Left ventricle myocardium inferior (tissue), 1 donor: ENCODE data around the gene OSBPL3. TPM values are rescaled to one million over a fixed set of nuclear protein-coding genes. Genes with fewer than 3 reads are reported as not detected.

Experiments
- DNase-seq: peaks from one replicate; pipeline ENCODE4 v3.0.0-alpha.2; 2020
- H3K27ac ChIP-seq: fragments of 200-600 bp; replicated peaks from 2 replicates; pipeline ENCODE4 v1.8.0; 2021
- H3K27me3 ChIP-seq: fragments of 200-600 bp; 2 replicates; pipeline ENCODE4 v1.8.0; 2021; ENCODE audit warnings: low read depth
- H3K36me3 ChIP-seq: fragments of 200-600 bp; 2 replicates; pipeline ENCODE4 v1.8.0; 2021
- H3K4me1 ChIP-seq: fragments of 200-600 bp; 2 replicates; pipeline ENCODE4 v1.8.0; 2021
- H3K4me3 ChIP-seq: fragments of 200-600 bp; 2 replicates; pipeline ENCODE4 v1.8.0; 2021; ENCODE audit warnings: mild to moderate bottlenecking, moderate library complexity
- H3K9me3 ChIP-seq: fragments of 200-600 bp; replicated peaks from 2 replicates; pipeline ENCODE4 v1.8.0; 2021
- CTCF ChIP-seq: fragments of 200-600 bp; IDR thresholded peaks from 2 replicates; pipeline ENCODE4 v1.8.0; 2021; ENCODE audit warnings: antibody characterized with exemption, mild to moderate bottlenecking, borderline replicate concordance
- intact Hi-C: fragments of 100-400 bp; cut with micrococcal nuclease; formaldehyde crosslinking; loops from one replicate; pipeline ENCODE4 v1.11.0; 2022
- total RNA-seq: library from RNA; stranded (reverse); fragmentation: NEBNext Ultra II Directional; extraction: Animal tissue kit (Norgen Biotek cat#: 25700); gene quantifications from one replicate; pipeline ENCODE4 v1.2.1, GENCODE V29; 2021
- donor health status: DM: no; HTN: yes; CAD: no; lungs with severe emphysema.

OSBPL3 gene
- total RNA-seq, 1 donor from 2014 or later = 4.3 TPM

DNA sequence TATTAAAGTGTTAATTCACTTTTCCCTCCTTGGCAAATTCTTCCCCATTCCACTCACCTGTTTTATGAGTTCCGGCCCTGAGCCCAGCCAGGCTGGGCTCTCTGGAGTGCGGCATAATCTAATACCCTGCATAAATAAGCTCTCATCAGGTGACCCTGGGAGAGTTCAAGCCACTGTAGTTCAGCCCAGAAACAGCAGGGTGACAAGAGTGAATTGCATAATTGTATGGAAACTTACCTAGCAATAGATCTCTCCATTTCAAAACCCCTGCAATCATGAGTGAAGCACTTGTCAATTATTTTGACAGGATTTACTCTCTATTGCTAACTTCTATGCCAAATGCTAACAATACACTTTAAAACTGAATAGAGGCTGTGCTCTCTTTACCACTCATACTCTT lies 94.7 kb downstream of the OSBPL3 start:
- H3K36me3 ChIP-seq = no peaks in the 10 kb centered on the region
- intact Hi-C loops = no loop called here
- DNase-seq = no peak
- H3K4me1 ChIP-seq = peaks cover 25% of the 10 kb centered on the region
- H3K27ac ChIP-seq = no peak overlapping the region
- no peak for TF ChIP-seq CTCF
- H3K4me3 ChIP-seq = no peak overlapping the region
- no peaks in the 10 kb centered on the region for H3K27me3 ChIP-seq
- no peaks in the 10 kb centered on the region for H3K9me3 ChIP-seq

DNA sequence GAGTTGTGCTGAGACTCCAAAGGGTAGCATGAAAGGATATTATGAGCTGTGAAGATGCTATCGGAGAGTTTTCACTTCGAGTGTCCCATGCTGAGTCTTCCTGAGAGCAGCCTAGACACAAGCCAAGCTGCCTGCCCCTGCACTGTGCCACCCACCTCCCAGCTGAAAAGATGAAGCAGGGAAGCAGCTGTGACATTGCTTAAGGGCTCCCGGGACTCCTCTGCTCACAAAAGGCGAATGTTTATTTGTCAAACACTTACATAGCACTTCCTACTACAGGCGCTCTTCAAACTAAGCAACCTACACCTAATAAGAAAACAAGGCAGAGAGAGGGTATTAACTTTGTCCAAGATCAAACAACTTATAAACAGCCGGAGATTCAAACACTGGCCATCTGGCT lies 95.6 kb downstream of the OSBPL3 start:
- Histone ChIP-seq H3K9me3 (no peaks in the 10 kb centered on the region), H3K27me3 (no peaks in the 10 kb centered on the region), H3K4me3 (no peak overlapping the region), H3K36me3 (no peaks in the 10 kb centered on the region), H3K4me1 (peaks cover 25% of the 10 kb centered on the region), H3K27ac (no peak overlapping the region)
- intact Hi-C loops = no loop called here
- DNase-seq = no peak
- no peak for TF ChIP-seq CTCF

- no peaks in the 10 kb centered on the region for H3K9me3 ChIP-seq
- intact Hi-C loops = no loop called here
- no peaks in the 10 kb centered on the region for H3K36me3 ChIP-seq
- peak overlapping the region; percentile 17 for H3K27ac ChIP-seq
- H3K4me1 ChIP-seq = peaks cover 25% of the 10 kb centered on the region
- no peak for DNase-seq
- no peak for TF ChIP-seq CTCF
- H3K4me3 ChIP-seq = no peak overlapping the region
- no peaks in the 10 kb centered on the region for H3K27me3 ChIP-seq
Observed at GRCh38 chr7:24883622-24884013, 96.4 kb downstream of the OSBPL3 start.

GRCh38 chr7:24882989-24883621 lies 96.9 kb downstream of the OSBPL3 start:
- no peak for TF ChIP-seq CTCF
- intact Hi-C loops = no loop called here
- H3K27ac ChIP-seq = peak overlapping the region; percentile 17

GRCh38 chr7:24881623-24882022 lies 98.4 kb downstream of the OSBPL3 start:
- no peak for DNase-seq
- H3K36me3 ChIP-seq = no peaks in the 10 kb centered on the region
- H3K4me1 ChIP-seq = peaks cover 25% of the 10 kb centered on the region
- H3K27me3 ChIP-seq = no peaks in the 10 kb centered on the region
- H3K9me3 ChIP-seq = no peaks in the 10 kb centered on the region
- H3K27ac ChIP-seq = no peak overlapping the region
- H3K4me3 ChIP-seq = no peak overlapping the region
- intact Hi-C loops = no loop called here
- no peak for TF ChIP-seq CTCF

More at GRCh38 chr7:24882989-24883621, 96.9 kb downstream of the OSBPL3 start:
- Histone ChIP-seq H3K36me3 (no peaks in the 10 kb centered on the region), H3K4me3 (no peak overlapping the region), H3K4me1 (peaks cover 25% of the 10 kb centered on the region), H3K9me3 (no peaks in the 10 kb centered on the region), H3K27me3 (no peaks in the 10 kb centered on the region)
- peak; percentile 69 for DNase-seq
